Gastrocnemius medialis (tissue), 4 donors: ENCODE data around the gene PKMYT1. TPM values are rescaled to one million over a fixed set of nuclear protein-coding genes. Genes with fewer than 3 reads are reported as not detected.
"Not testable (repeated sequence)": the region's sequence is repeated elsewhere in the genome, so short reads cannot be mapped to it uniquely, and the experiment has no call there.

Experiments used
- ATAC-seq, 2 donors: fragments of 150-250 bp; one replicate each; pipeline ENCODE4 v1.9.1; 2016
- DNase-seq, 2 donors: peaks; one replicate each; pipeline ENCODE4 v3.0.0-alpha.2; 2019
- H3K27ac ChIP-seq, 4 donors: fragments of 200-600 bp; sonication (generic); 1 replicate in 1 of 4; 2 replicates in 3 of 4; pipeline ENCODE4 v1.5.1; 2016 to 2018; ENCODE audit warnings: mild to moderate bottlenecking in 2 of 4, moderate library complexity in 1 of 4
- H3K27me3 ChIP-seq, 3 donors: fragments of 200-600 bp; sonication (generic) in 2 of 3; 1 replicate in 1 of 3; 2 replicates in 2 of 3; pipeline versions ENCODE4 v1.5.1 to v1.6.0; 2016 to 2019; ENCODE audit warnings: mild to moderate bottlenecking in 1 of 3, moderate library complexity in 1 of 3
- H3K36me3 ChIP-seq, 2 donors: fragments of 200-600 bp; sonication (generic) in 1 of 2; one replicate each; pipeline ENCODE4 v1.5.1; 2017 to 2018
- H3K4me1 ChIP-seq, 2 donors: fragments of 200-600 bp; sonication (generic) in 1 of 2; one replicate each; pipeline ENCODE4 v1.5.1; 2016 to 2017; ENCODE audit warnings: mild to moderate bottlenecking in 2 of 2
- H3K4me3 ChIP-seq, 4 donors: fragments of 200-600 bp; sonication (generic) in 3 of 4; 1 replicate in 1 of 4; 2 replicates in 3 of 4; pipeline ENCODE4 v1.5.1; 2016 to 2019; ENCODE audit warnings: mild to moderate bottlenecking in 2 of 4
- H3K9me3 ChIP-seq, 3 donors: fragments of 200-600 bp; sonication (generic) in 2 of 3; 1 replicate in 1 of 3; 2 replicates in 2 of 3; pipeline ENCODE4 v1.5.1; 2016 to 2019
- POLR2A ChIP-seq, 2 donors: fragments of 450-650 bp; IDR thresholded peaks; one replicate each; pipeline ENCODE4 v1.6.1; 2017; ENCODE audit warnings: antibody characterized with exemption in 2 of 2, mild to moderate bottlenecking in 2 of 2, moderate library complexity in 2 of 2
- in situ Hi-C, 4 donors: fragments of 200-750 bp; cut with MboI; loops; one replicate each; pipeline versions ENCODE4 v1.15.0 to v1.8.0; 2017; ENCODE audit warnings: low sequenced_read_pairs in 4 of 4
- intact Hi-C: fragments of 100-400 bp; cut with DNase I; formaldehyde crosslinking; loops from one replicate; pipeline ENCODE4 v1.15.1; 2023; ENCODE audit warnings: low total_unique reads
- total RNA-seq, 4 donors: library from RNA; depleted of rRNA; stranded (reverse); fragments of >200 nt; gene quantifications; one replicate each; pipeline versions ENCODE4 v1.1.0 to v1.2.3, GENCODE V29; 2016
- TF ChIP-seq, protein P1 (sequence below), 5 experiments: fragments of 450-650 bp in 3 of 5; fragments of 200-600 bp in 2 of 5; sonication (generic) in 2 of 5; IDR thresholded peaks in 4 of 5; conservative IDR thresholded peaks in 1 of 5; 1 replicate in 4 of 5; 2 replicates in 1 of 5; pipeline ENCODE4 v1.5.1; 2016 to 2019; ENCODE audit warnings: antibody characterized with exemption in 5 of 5, mild to moderate bottlenecking in 3 of 5, moderate library complexity in 3 of 5

PKMYT1 gene
- total RNA-seq, 4 donors from 2014 or later = 1.4 to 2.4 TPM; not detected in 2

GRCh38 chr16:2934450-2934849 lies 45.8 kb downstream of the PKMYT1 start:
- no peaks in the 10 kb centered on the region for H3K9me3 ChIP-seq
- peaks cover 0 to 71% of the 10 kb centered on the region in 2 donors for H3K36me3 ChIP-seq
- no peaks in the 10 kb centered on the region for H3K4me1 ChIP-seq
- H3K4me3 ChIP-seq = no peak overlapping the region
- intact Hi-C loops = no loop called here
- DNase-seq = no peak
- H3K27me3 ChIP-seq = no peaks in the 10 kb centered on the region
- TF ChIP-seq, protein P1, sequence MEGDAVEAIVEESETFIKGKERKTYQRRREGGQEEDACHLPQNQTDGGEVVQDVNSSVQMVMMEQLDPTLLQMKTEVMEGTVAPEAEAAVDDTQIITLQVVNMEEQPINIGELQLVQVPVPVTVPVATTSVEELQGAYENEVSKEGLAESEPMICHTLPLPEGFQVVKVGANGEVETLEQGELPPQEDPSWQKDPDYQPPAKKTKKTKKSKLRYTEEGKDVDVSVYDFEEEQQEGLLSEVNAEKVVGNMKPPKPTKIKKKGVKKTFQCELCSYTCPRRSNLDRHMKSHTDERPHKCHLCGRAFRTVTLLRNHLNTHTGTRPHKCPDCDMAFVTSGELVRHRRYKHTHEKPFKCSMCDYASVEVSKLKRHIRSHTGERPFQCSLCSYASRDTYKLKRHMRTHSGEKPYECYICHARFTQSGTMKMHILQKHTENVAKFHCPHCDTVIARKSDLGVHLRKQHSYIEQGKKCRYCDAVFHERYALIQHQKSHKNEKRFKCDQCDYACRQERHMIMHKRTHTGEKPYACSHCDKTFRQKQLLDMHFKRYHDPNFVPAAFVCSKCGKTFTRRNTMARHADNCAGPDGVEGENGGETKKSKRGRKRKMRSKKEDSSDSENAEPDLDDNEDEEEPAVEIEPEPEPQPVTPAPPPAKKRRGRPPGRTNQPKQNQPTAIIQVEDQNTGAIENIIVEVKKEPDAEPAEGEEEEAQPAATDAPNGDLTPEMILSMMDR (IDR thresholded peaks at IDR 0.05 in 4 of 5, conservative IDR thresholded peaks at IDR 0.05 in 1 of 5) = no peak
- no peak for TF ChIP-seq POLR2A (IDR thresholded peaks at IDR 0.05)
- in situ Hi-C loops = no loop called here
- ATAC-seq = no peak
- no peak overlapping the region for H3K27ac ChIP-seq

DNA sequence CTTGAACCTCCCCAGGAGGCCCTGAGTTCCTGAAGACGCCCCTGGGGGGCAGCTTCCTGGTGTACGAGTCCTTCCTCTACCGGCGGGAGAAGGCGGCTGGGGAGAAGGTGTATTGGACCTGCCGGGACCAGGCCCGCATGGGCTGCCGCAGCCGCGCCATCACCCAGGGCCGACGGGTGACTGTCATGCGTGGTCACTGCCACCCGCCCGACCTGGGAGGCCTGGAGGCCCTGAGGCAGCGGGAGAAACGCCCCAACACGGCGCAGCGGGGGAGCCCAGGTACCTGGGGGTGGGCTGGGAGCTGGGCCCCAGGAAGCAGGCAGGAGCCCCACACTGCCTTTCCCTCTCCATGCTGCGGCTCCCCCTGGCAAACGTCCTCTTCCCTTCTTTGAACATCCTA lies 46.5 kb downstream of the PKMYT1 start:
- H3K36me3 ChIP-seq = peaks cover 0 to 64% of the 10 kb centered on the region in 2 donors
- H3K4me3 ChIP-seq = no peak overlapping the region
- intact Hi-C loops (no loop called here), in situ Hi-C loops (no loop called here)
- H3K4me1 ChIP-seq = no peaks in the 10 kb centered on the region
- H3K27me3 ChIP-seq = no peaks in the 10 kb centered on the region
- TF ChIP-seq, protein P1 (IDR thresholded peaks at IDR 0.05 in 4 of 5, conservative IDR thresholded peaks at IDR 0.05 in 1 of 5) = no peak
- TF ChIP-seq POLR2A (IDR thresholded peaks at IDR 0.05) = no peak
- no peaks in the 10 kb centered on the region for H3K9me3 ChIP-seq
- ATAC-seq (no peak), DNase-seq (no peak)
- H3K27ac ChIP-seq = no peak overlapping the region

GRCh38 chr16:2933136-2933535 lies 47.1 kb downstream of the PKMYT1 start:
- H3K4me1 ChIP-seq = no peaks in the 10 kb centered on the region
- in situ Hi-C loops (no loop called here), intact Hi-C loops (no loop called here)
- no peak for TF ChIP-seq POLR2A (IDR thresholded peaks at IDR 0.05)
- TF ChIP-seq, protein P1 (IDR thresholded peaks at IDR 0.05 in 4 of 5, conservative IDR thresholded peaks at IDR 0.05 in 1 of 5) = no peak
- DNase-seq (no peak), ATAC-seq (no peak)
- no peaks in the 10 kb centered on the region for H3K9me3 ChIP-seq
- H3K36me3 ChIP-seq = peaks cover 0 to 59% of the 10 kb centered on the region in 2 donors
- no peak overlapping the region for H3K4me3 ChIP-seq
- no peaks in the 10 kb centered on the region for H3K27me3 ChIP-seq
- no peak overlapping the region for H3K27ac ChIP-seq

- H3K27me3 ChIP-seq, H3K9me3 ChIP-seq, intact Hi-C loops, H3K27ac ChIP-seq, in situ Hi-C loops, ATAC-seq, H3K4me1 ChIP-seq, H3K4me3 ChIP-seq, DNase-seq: not testable (repeated sequence)
- peaks cover 0 to 42% of the 10 kb centered on the region in 2 donors for H3K36me3 ChIP-seq
Measured at GRCh38 chr16:2931231-2931914, 48.9 kb downstream of the PKMYT1 start.

- ATAC-seq = no peak
- in situ Hi-C loops = no loop called here
- Histone ChIP-seq H3K4me1 (peaks cover 0 to 5% of the 10 kb centered on the region in 2 donors), H3K36me3 (peaks cover 0 to 31% of the 10 kb centered on the region in 2 donors), H3K9me3 (no peaks in the 10 kb centered on the region), H3K27me3 (no peaks in the 10 kb centered on the region), H3K4me3 (no peak overlapping the region), H3K27ac (no peak overlapping the region)
- no peak for TF ChIP-seq POLR2A (IDR thresholded peaks at IDR 0.05)
- TF ChIP-seq, protein P1 (IDR thresholded peaks at IDR 0.05 in 4 of 5, conservative IDR thresholded peaks at IDR 0.05 in 1 of 5) = no peak
- intact Hi-C loops = no loop called here
- no peak for DNase-seq
Measured at GRCh38 chr16:2930236-2930635, 50.0 kb downstream of the PKMYT1 start.
